Measurements from ENCODE around the gene POLR2L.

DNA sequence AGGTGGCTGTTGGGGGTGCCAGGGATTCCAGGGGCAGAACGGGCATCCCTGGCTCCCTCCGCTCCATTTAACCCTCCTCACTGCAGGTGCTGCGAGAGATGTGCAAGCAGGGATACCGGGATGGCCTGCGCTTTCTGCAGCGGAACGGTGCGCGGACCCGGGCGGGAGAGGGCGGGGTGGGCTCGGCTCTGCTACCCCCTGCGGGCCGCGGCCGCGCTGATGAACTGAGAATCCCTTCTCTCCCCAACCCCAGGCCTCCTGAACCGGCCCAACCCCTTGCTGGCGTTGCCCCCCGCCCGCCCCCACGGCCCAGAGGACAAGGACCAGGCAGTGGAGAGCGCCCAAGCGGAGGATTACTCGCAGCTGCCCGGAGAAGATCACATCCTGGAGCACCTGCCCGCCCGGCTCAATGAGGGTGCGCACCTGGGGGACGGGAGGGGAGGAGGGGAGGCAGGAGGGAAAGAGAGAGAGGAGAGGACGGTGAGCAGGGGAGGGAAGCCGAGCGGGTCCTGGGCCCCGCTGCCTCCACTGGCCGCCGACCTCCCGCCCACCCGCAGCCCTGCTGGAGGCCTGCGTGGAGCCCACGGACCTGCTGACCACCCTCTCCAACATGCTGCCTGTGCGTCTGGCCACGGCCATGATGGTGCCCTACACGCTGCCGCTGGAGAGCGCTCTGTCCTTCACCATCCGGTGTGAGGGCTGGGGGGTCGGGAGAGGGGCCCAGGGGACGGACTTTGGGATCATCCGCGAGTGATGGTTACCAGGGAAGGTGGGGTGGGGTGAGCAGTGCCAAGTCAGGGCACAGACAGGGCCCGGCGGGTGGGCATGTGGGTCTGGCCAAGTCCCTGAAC lies 18.7 kb downstream of the POLR2L start:
- TF ChIP-seq, protein P1, sequence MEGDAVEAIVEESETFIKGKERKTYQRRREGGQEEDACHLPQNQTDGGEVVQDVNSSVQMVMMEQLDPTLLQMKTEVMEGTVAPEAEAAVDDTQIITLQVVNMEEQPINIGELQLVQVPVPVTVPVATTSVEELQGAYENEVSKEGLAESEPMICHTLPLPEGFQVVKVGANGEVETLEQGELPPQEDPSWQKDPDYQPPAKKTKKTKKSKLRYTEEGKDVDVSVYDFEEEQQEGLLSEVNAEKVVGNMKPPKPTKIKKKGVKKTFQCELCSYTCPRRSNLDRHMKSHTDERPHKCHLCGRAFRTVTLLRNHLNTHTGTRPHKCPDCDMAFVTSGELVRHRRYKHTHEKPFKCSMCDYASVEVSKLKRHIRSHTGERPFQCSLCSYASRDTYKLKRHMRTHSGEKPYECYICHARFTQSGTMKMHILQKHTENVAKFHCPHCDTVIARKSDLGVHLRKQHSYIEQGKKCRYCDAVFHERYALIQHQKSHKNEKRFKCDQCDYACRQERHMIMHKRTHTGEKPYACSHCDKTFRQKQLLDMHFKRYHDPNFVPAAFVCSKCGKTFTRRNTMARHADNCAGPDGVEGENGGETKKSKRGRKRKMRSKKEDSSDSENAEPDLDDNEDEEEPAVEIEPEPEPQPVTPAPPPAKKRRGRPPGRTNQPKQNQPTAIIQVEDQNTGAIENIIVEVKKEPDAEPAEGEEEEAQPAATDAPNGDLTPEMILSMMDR (conservative IDR thresholded peaks at IDR 0.05), result no peak
- no peak for TF ChIP-seq EZH2 (IDR thresholded peaks at IDR 0.05; ENCODE audit: low read depth)

All from PC-9 (cell line).